ENCODE data around the gene S100PBP. TPM values are rescaled to one million over a fixed set of nuclear protein-coding genes. Genes with fewer than 3 reads are reported as not detected.

The S100PBP gene
- total and polyA plus RNA-seq, 9 of the 15 experiments (the other 6 are each of a cell fraction or from before 2014, with no cell fraction given) = 22.9 to 60.2 (median 32.9) TPM

DNA sequence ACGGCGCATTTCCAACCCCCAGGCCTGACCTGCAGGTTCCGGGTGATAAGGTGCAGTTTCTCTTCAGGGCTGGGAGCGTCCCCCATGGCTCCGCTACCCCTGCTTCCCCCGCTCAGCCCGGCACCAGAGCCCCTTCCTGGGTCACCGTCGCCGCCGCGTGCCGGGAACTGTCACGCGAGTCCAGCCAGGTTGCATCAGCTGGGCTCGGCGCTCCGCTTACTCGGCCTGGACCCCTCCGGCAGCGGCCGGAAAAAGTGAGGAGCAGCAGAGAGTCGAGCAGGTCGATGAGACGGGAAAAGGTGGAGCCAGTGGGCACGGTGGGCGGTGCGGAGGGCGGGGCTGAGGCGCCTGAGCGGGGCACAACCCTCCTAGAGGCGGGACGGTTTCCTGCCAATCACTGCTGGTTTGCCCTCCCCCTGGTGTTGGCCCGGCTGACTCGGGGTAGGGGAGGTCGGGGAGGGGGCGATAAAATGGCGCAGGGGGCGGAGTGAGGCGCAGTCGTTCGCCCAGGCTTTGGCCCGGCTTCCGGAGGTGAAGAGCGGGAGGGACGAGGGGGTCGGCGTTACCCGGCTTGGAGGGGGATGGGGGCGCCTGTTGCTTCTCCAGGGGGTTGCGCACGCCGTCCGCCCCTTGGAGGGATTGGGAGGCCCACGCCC lies at the start of gene S100PBP, which contains the start of gene YARS1 (continued):
- TF ChIP-seq, protein P1, sequence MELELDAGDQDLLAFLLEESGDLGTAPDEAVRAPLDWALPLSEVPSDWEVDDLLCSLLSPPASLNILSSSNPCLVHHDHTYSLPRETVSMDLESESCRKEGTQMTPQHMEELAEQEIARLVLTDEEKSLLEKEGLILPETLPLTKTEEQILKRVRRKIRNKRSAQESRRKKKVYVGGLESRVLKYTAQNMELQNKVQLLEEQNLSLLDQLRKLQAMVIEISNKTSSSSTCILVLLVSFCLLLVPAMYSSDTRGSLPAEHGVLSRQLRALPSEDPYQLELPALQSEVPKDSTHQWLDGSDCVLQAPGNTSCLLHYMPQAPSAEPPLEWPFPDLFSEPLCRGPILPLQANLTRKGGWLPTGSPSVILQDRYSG (tag; conservative IDR thresholded peaks at IDR 0.05; ENCODE audit: low read depth) = no peak
- no peak for TF ChIP-seq ETS2 (tag; IDR thresholded peaks at IDR 0.05; ENCODE audit: borderline replicate concordance, poor library complexity, severe bottlenecking)
- no peak for TF ChIP-seq MIER1 (IDR thresholded peaks at IDR 0.05; ENCODE audit: low read depth)
- TF ChIP-seq, protein P2, sequence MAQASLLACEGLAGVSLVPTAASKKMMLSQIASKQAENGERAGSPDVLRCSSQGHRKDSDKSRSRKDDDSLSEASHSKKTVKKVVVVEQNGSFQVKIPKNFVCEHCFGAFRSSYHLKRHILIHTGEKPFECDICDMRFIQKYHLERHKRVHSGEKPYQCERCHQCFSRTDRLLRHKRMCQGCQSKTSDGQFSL (CRISPR knock-in tag; IDR thresholded peaks at IDR 0.05) = peak; percentile 82
- TF ChIP-seq, protein P2 (tag; IDR thresholded peaks at IDR 0.05) = no peak; a peak in 1 of 4 replicates
- no peak for TF ChIP-seq PTRF (tag; IDR thresholded peaks at IDR 0.05)
- TF ChIP-seq, protein P3, sequence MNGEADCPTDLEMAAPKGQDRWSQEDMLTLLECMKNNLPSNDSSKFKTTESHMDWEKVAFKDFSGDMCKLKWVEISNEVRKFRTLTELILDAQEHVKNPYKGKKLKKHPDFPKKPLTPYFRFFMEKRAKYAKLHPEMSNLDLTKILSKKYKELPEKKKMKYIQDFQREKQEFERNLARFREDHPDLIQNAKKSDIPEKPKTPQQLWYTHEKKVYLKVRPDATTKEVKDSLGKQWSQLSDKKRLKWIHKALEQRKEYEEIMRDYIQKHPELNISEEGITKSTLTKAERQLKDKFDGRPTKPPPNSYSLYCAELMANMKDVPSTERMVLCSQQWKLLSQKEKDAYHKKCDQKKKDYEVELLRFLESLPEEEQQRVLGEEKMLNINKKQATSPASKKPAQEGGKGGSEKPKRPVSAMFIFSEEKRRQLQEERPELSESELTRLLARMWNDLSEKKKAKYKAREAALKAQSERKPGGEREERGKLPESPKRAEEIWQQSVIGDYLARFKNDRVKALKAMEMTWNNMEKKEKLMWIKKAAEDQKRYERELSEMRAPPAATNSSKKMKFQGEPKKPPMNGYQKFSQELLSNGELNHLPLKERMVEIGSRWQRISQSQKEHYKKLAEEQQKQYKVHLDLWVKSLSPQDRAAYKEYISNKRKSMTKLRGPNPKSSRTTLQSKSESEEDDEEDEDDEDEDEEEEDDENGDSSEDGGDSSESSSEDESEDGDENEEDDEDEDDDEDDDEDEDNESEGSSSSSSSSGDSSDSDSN (IDR thresholded peaks at IDR 0.05; ENCODE audit: borderline replicate concordance in 1 of 2, low read depth in 2 of 2, low read length in 2 of 2) = peak; percentile 58 to 75; a peak in 2 of 4 replicates
- peak; percentile 82; the same call in 1 of the 2 replicates for TF ChIP-seq CBX5 (IDR thresholded peaks at IDR 0.05; ENCODE audit: borderline replicate concordance, low read depth)
- peak; percentile 100 for TF ChIP-seq MYC (IDR thresholded peaks at IDR 0.05; ENCODE audit: low read depth, low read length)
- TF ChIP-seq MYC (CRISPR knock-in tag; IDR thresholded peaks at IDR 0.05; ENCODE audit: borderline replicate concordance, low read depth) = peak; percentile 100
- peak; percentile 98 for TF ChIP-seq TOE1 (IDR thresholded peaks at IDR 0.05; ENCODE audit: borderline replicate concordance)
- TF ChIP-seq TOE1 (CRISPR knock-in tag; IDR thresholded peaks at IDR 0.05; ENCODE audit: borderline replicate concordance, low read depth) = peak; percentile 82; the same call in 1 of the 2 replicates
- peak; percentile 98 for TF ChIP-seq PCBP1 (IDR thresholded peaks at IDR 0.05; ENCODE audit: low read depth, low read length, poor library complexity, severe bottlenecking)
- no peak for TF ChIP-seq BRCA1 (IDR thresholded peaks at IDR 0.05)
- TF ChIP-seq BRCA1 (CRISPR knock-in tag; IDR thresholded peaks at IDR 0.05) = no peak
- peak; percentile 75; the same call in 1 of the 2 replicates for TF ChIP-seq HDGF (IDR thresholded peaks at IDR 0.05)
- peak; percentile 75 for TF ChIP-seq FOSL1 (tag; conservative IDR thresholded peaks at IDR 0.05)
- TF ChIP-seq TRIM24 (IDR thresholded peaks at IDR 0.05) = peak; percentile 53 to 89; a peak in 3 of 4 replicates

Data from K562 (cell line).